ENCODE results near the gene CLIP1. TPM values are rescaled to one million over a fixed set of nuclear protein-coding genes. Genes with fewer than 3 reads are reported as not detected.

Gene CLIP1
- total RNA-seq, 2 experiments from 2014 or later: 52.0 to 54.9 TPM

DNA sequence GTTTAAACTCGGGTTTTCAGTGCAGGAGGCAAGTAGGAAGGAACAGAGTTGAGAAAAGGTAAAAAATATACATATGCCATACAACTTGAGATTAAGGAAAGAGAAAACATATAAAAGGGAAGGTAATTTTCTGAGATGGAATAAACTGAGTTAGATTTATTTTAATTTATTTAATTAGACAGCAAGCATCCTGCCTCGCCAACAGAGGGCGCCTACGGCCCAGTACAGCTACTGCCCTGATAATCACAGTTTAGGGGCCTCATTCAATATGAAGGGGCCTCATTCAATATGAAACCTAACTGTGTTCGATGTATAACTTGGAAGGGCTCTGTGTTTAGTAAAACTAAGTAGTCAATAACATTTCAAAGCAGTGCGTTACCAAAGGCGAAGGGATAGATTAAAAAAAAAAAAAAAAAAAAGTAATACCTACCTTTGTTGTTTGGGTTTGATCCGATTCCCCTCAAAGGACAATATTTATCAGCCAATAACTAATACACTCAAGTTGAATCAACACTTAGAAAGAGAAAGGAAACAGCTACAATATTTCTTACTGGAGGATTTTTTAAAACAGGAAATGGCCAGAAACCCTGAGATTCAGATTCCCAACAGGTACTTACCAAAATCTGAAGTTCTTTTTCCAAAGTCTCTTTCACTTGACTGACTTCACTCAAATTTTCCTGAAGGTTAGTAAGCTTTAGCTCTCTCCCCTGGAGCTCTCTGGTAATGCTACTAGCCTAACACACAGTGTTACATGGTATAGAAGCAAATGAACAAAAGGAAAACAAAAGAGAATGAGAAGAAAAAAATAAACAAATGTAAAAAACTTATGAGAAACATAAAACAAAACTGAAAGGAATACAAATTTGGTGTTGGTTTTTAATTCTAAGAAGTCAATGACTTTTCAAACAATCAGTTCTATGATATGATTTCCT is 86.2 kb downstream of the CLIP1 start:
- Histone ChIP-seq H3K4me3 (ENCODE audit: low read length) (no peak overlapping the region), H3K36me3 (ENCODE audit: insufficient read depth, low read length) (peaks cover 52% of the 10 kb centered on the region), H3K27me3 (ENCODE audit: control insufficient read depth in 1 of 2, insufficient read depth in 2 of 2, low read length in 2 of 2) (no peaks in the 10 kb centered on the region), H3K4me1 (ENCODE audit: insufficient read depth, low read length) (no peaks in the 10 kb centered on the region), H3K27ac (ENCODE audit: low read depth in 1 of 2, low read length in 2 of 2) (no peak overlapping the region), H3K9me3 (ENCODE audit: control insufficient read depth in 1 of 2, insufficient read depth in 1 of 2, low read length in 2 of 2) (no peaks in the 10 kb centered on the region)
- Mint-ChIP-seq H3K4me1 (ENCODE audit: low read depth) (peaks cover 9% of the 10 kb centered on the region), H3K27ac (no peak overlapping the region), H3K36me3 (ENCODE audit: low read depth) (peaks cover 69% of the 10 kb centered on the region), H3K27me3 (no peaks in the 10 kb centered on the region), H3K9me3 (no peaks in the 10 kb centered on the region), H3K4me3 (no peak overlapping the region)
- intact Hi-C loops (cut with DNase I, micrococcal nuclease): loop anchor here (1.0 to 5.0 kb wide), 2 partner anchors 135 to 136 kb away; no protein-coding TSS in a partner anchor
- TF ChIP-seq, protein P1, sequence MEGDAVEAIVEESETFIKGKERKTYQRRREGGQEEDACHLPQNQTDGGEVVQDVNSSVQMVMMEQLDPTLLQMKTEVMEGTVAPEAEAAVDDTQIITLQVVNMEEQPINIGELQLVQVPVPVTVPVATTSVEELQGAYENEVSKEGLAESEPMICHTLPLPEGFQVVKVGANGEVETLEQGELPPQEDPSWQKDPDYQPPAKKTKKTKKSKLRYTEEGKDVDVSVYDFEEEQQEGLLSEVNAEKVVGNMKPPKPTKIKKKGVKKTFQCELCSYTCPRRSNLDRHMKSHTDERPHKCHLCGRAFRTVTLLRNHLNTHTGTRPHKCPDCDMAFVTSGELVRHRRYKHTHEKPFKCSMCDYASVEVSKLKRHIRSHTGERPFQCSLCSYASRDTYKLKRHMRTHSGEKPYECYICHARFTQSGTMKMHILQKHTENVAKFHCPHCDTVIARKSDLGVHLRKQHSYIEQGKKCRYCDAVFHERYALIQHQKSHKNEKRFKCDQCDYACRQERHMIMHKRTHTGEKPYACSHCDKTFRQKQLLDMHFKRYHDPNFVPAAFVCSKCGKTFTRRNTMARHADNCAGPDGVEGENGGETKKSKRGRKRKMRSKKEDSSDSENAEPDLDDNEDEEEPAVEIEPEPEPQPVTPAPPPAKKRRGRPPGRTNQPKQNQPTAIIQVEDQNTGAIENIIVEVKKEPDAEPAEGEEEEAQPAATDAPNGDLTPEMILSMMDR (IDR thresholded peaks at IDR 0.05): peak; percentile 66
- ChIA-PET POLR2A (interaction anchor here (0.7 to 0.9 kb wide), 2 partner anchors 9 to 15 kb away, joined by 3 read pairs; no protein-coding TSS in a partner anchor), CTCF (interaction anchor here (0.7 to 1.7 kb wide), 5 partner anchors 12 to 138 kb away, joined by 3 to 4 read pairs (median 3); no protein-coding TSS in a partner anchor)
- ATAC-seq (ENCODE audit: poor library complexity) (no peak), DNase-seq (peak; percentile 13 to 69 (median 34))

DNA sequence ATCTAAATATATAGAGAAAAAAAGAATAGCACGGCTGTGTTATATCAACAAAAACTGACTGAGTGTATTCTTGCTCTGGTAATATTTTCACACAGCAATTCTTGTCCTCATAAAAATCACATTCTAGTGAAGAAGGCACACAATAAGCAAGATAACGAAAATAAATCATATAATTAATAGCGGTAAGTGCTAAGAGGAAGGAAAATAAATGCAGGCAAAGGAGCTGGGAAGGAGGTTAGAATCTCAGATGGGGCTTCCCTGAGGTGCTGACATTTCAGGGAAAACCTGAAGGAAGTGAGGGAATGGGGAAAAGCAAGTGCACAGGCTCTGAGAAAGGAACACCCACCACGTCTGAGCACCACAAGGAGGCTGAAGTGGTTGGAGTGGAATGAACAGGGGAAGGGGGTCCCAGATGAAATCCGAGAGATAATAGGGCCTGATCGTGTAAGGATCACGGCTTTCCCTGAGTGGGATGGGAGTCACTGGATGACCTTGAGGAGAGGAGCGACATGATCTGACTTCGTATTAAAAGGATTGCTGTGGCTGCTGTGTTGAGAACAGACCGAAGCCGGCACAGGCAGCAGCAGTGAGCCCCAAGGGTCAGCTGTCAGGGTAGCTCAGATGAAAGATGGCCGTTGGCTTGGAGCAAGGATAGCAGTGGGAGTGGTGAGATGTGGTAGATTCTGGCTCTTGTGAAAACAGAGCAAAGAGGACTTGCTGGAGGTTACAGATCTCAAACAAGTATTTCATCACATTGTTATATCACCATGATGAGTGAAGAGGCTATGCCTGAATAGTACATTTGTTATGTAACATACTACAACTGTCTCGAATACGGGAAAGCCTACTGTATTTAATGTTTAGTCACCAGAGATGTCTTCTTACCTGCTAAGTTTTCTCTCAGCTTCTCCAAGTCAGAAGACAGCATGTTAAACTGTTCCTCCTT is 89.1 kb downstream of the CLIP1 start:
- Histone ChIP-seq H3K9me3 (ENCODE audit: control insufficient read depth in 1 of 2, insufficient read depth in 1 of 2, low read length in 2 of 2) (no peaks in the 10 kb centered on the region), H3K36me3 (ENCODE audit: insufficient read depth, low read length) (peaks cover 52% of the 10 kb centered on the region), H3K27ac (ENCODE audit: low read depth in 1 of 2, low read length in 2 of 2) (no peak overlapping the region), H3K4me1 (ENCODE audit: insufficient read depth, low read length) (no peaks in the 10 kb centered on the region), H3K4me3 (ENCODE audit: low read length) (no peak overlapping the region), H3K27me3 (ENCODE audit: control insufficient read depth in 1 of 2, insufficient read depth in 2 of 2, low read length in 2 of 2) (no peaks in the 10 kb centered on the region)
- ChIA-PET CTCF (no interaction called here), POLR2A (no interaction called here)
- TF ChIP-seq, protein P1 (IDR thresholded peaks at IDR 0.05): no peak
- ATAC-seq (ENCODE audit: poor library complexity) (no peak), DNase-seq (no peak)
- Mint-ChIP-seq H3K27me3 (no peaks in the 10 kb centered on the region), H3K27ac (no peak overlapping the region), H3K4me1 (ENCODE audit: low read depth) (peaks cover 9% of the 10 kb centered on the region), H3K4me3 (no peak overlapping the region), H3K36me3 (ENCODE audit: low read depth) (peaks cover 51% of the 10 kb centered on the region), H3K9me3 (no peaks in the 10 kb centered on the region)
- intact Hi-C loops (cut with DNase I, micrococcal nuclease): no loop called here

Measured in CD4-positive, alpha-beta T cell (primary cell).